ENCODE measurements around the gene NUFIP2.
A peak's percentile ranks its signal among the peaks of the same experiment; 100 is the strongest.
"Not testable (repeated sequence)": the region's sequence is repeated elsewhere in the genome, so short reads cannot be mapped to it uniquely, and the experiment has no call there.

Gene NUFIP2

GRCh38 chr17:29278692-29279091, 15.3 kb downstream of the NUFIP2 start:
- DNase-seq: no peak

GRCh38 chr17:29273924-29274323, 20.0 kb downstream of the NUFIP2 start:
- no peak for DNase-seq

- DNase-seq: not testable (repeated sequence)
Measured at GRCh38 chr17:29271980-29272379, 22.0 kb downstream of the NUFIP2 start.

GRCh38 chr17:29263916-29264315, 30.0 kb downstream of the NUFIP2 start:
- no peak for DNase-seq

- DNase-seq: no peak
Measured at GRCh38 chr17:29257756-29258155, 36.2 kb downstream of the NUFIP2 start.

- no peak for DNase-seq
Measured at GRCh38 chr17:29256735-29257466, 37.0 kb downstream of the NUFIP2 start.

- no peak for DNase-seq
Measured at GRCh38 chr17:29255926-29256522, 37.9 kb downstream of the NUFIP2 start.

GRCh38 chr17:29253037-29253436, 40.9 kb downstream of the NUFIP2 start:
- DNase-seq: no peak

GRCh38 chr17:29252101-29252791, 41.7 kb downstream of the NUFIP2 start:
- peak; percentile 18 for DNase-seq

GRCh38 chr17:29251184-29251583, 42.8 kb downstream of the NUFIP2 start:
- no peak for DNase-seq

GRCh38 chr17:29250666-29251065, 43.3 kb downstream of the NUFIP2 start:
- DNase-seq: no peak

GRCh38 chr17:29248845-29249244, 45.1 kb downstream of the NUFIP2 start:
- no peak for DNase-seq

GRCh38 chr17:29247219-29247618, 46.7 kb downstream of the NUFIP2 start:
- no peak for DNase-seq

GRCh38 chr17:29246628-29247027, 47.3 kb downstream of the NUFIP2 start, which contains the start of gene CRYBA1:
CRYBA1 (plus strand) TSS chr17:29246859; CDS start chr17:29246864, 5 bp downstream.
- no peak for DNase-seq

GRCh38 chr17:29245401-29245800, 48.5 kb downstream of the NUFIP2 start:
- no peak for DNase-seq

GRCh38 chr17:29243792-29244191, 50.2 kb downstream of the NUFIP2 start:
- no peak for DNase-seq

- no peak for DNase-seq
Measured at GRCh38 chr17:29242790-29243189, 51.2 kb downstream of the NUFIP2 start.

GRCh38 chr17:29242051-29242450, 51.9 kb downstream of the NUFIP2 start:
- DNase-seq: no peak

- DNase-seq: no peak
Measured at GRCh38 chr17:29240968-29241963, 52.7 kb downstream of the NUFIP2 start.

GRCh38 chr17:29240477-29240876, 53.5 kb downstream of the NUFIP2 start:
- no peak for DNase-seq

GRCh38 chr17:29238133-29238850, 55.7 kb downstream of the NUFIP2 start:
- DNase-seq: no peak

Data from CD4-positive, alpha-beta T cell treated with Interleukin-12 subunit alpha and Interleukin-12 subunit beta, for 1 hour (primary cell).